GM12865 (cell line): ENCODE measurements around the gene TMEM79.

Experiments
- DNase-seq: peaks from one replicate; pipeline ENCODE4 v3.0.0; 2010; ENCODE audit warnings: low read depth
- H3K4me3 ChIP-seq: 2 replicates; pipeline ENCODE4 v1.5.1; 2011; ENCODE audit warnings: mild to moderate bottlenecking, low read depth, low read length, control low read depth
- CTCF ChIP-seq: IDR thresholded peaks from 2 replicates; pipeline ENCODE4 v1.5.1; 2011; ENCODE audit warnings: low read length, control low read depth, low read depth, inconsistent platforms; ENCODE audit not compliant: insufficient read depth; ENCODE audit errors: missing control alignments

TMEM79 gene

GRCh38 chr1:156279837-156280236, 4.3 kb upstream of the TMEM79 start:
- no peak for TF ChIP-seq CTCF
- H3K4me3 ChIP-seq: no peak overlapping the region
- no peak for DNase-seq

GRCh38 chr1:156281281-156281680, 2.8 kb upstream of the TMEM79 start:
- TF ChIP-seq CTCF: peak; percentile 4
- peak; percentile 75 for DNase-seq
- H3K4me3 ChIP-seq: peak overlapping the region; percentile 76

GRCh38 chr1:156281693-156282478, 2.2 kb upstream of the TMEM79 start:
- DNase-seq: peak; percentile 48
- TF ChIP-seq CTCF: no peak
- peak overlapping the region; percentile 76 for H3K4me3 ChIP-seq

GRCh38 chr1:156282479-156283222, 1.5 kb upstream of the TMEM79 start, which contains the start of gene SMG5:
Gene SMG5 (minus strand): TSS chr1:156282825. CDS start chr1:156282680, 145 bp downstream.
- DNase-seq: peak; percentile 99
- no peak for TF ChIP-seq CTCF
- H3K4me3 ChIP-seq: peak within 1 kb of the TSS; percentile 76

GRCh38 chr1:156283521-156283920, 604 bp upstream of the TMEM79 start:
- TF ChIP-seq CTCF: no peak
- H3K4me3 ChIP-seq: peak overlapping the region; percentile 76
- no peak for DNase-seq

- no peak overlapping the region for H3K4me3 ChIP-seq
- DNase-seq: no peak
- TF ChIP-seq CTCF: no peak
Measured at GRCh38 chr1:156284757-156285156, 632 bp downstream of the TMEM79 start.

GRCh38 chr1:156285437-156285836, 1.3 kb downstream of the TMEM79 start:
- no peak overlapping the region for H3K4me3 ChIP-seq
- TF ChIP-seq CTCF: no peak
- DNase-seq: no peak
